Stimulated activated memory B cell treated with anti-CD40 and anti-IgM and Interleukin-4, amounts not matched to agents 10 μg/mL and 1 μg/mL and 100 μg/mL, for 72 hours (primary cell): ENCODE results near the gene IFTAP.
A peak's percentile ranks its signal among the peaks of the same experiment; 100 is the strongest.

Experiments
- ATAC-seq: fragments of 150-1000 bp; cut with Tn5 transposase; 2 replicates; pipeline ENCODE4 v1.10.0; 2021
- H3K27ac Mint-ChIP-seq: one replicate; pipeline ENCODE4 v1.8.0; 2022; ENCODE audit warnings: mild to moderate bottlenecking, mixed read lengths
- H3K27me3 Mint-ChIP-seq: one replicate; pipeline ENCODE4 v1.8.0; 2022; ENCODE audit warnings: mixed read lengths
- H3K36me3 Mint-ChIP-seq: one replicate; pipeline ENCODE4 v1.8.0; 2022; ENCODE audit warnings: mixed read lengths
- H3K4me1 Mint-ChIP-seq: one replicate; pipeline ENCODE4 v1.8.0; 2022; ENCODE audit warnings: mixed read lengths
- H3K4me3 Mint-ChIP-seq: one replicate; pipeline ENCODE4 v1.8.0; 2022; ENCODE audit warnings: mild to moderate bottlenecking, moderate library complexity, mixed read lengths
- H3K9me3 Mint-ChIP-seq: one replicate; pipeline ENCODE4 v1.8.0; 2022; ENCODE audit warnings: mixed read lengths

The IFTAP gene

GRCh38 chr11:36702330-36703054, 108.2 kb downstream of the IFTAP start:
- Mint-ChIP-seq H3K4me1 (peaks cover 11% of the 10 kb centered on the region), H3K9me3 (no peaks in the 10 kb centered on the region), H3K27ac (no peak overlapping the region), H3K27me3 (peaks cover 11% of the 10 kb centered on the region), H3K4me3 (no peak overlapping the region), H3K36me3 (no peaks in the 10 kb centered on the region)
- peak; percentile 56 for ATAC-seq

- Mint-ChIP-seq H3K27me3 (peaks cover 17% of the 10 kb centered on the region), H3K27ac (no peak overlapping the region), H3K9me3 (no peaks in the 10 kb centered on the region), H3K4me3 (no peak overlapping the region), H3K4me1 (peaks cover 11% of the 10 kb centered on the region), H3K36me3 (no peaks in the 10 kb centered on the region)
- peak; percentile 65 for ATAC-seq
These were observed 108.7 kb downstream of the IFTAP start for GRCh38 chr11:36703055-36703404.
